IMR-90 (cell line): ENCODE results near the gene FASTKD1. TPM values are rescaled to one million over a fixed set of nuclear protein-coding genes. Genes with fewer than 3 reads are reported as not detected.
"Not testable (repeated sequence)": the region's sequence is repeated elsewhere in the genome, so short reads cannot be mapped to it uniquely, and the experiment has no call there.

ENCODE experiments used
- ATAC-seq: fragments of 200-7000 bp; cut with Tn5 transposase; 2 replicates; pipeline ENCODE4 v1.9.1; 2020; ENCODE audit warnings: low read depth, mild to moderate bottlenecking, moderate library complexity
- BruUV-seq: library from RNA; stranded (reverse); fragments of 400-500 nt; replicated peaks from 2 replicates; lab custom pipeline; 2021; lab: Mats Ljungman, UMichigan
- CTCF ChIA-PET: fragments of 300-600 bp; formaldehyde crosslinking; extraction: SDS; loops from one replicate; lab custom pipeline; 2021; ENCODE audit warnings: antibody characterized with exemption; lab: Yijun Ruan, JAX
- POLR2A ChIA-PET: fragments of 300-600 bp; sonication (Branson Sonifier 250); formaldehyde crosslinking; loops from one replicate; lab custom pipeline; 2022; ENCODE audit warnings: antibody characterized with exemption; ENCODE audit not compliant: unreplicated experiment; lab: Charles Lee
- DNase-seq: peaks from one replicate; pipeline ENCODE4 v3.0.0; 2013
- H2AFZ ChIP-seq: replicated peaks from 2 replicates; pipeline ENCODE3; 2013; ENCODE audit warnings: low read length, mild to moderate bottlenecking; ENCODE audit not compliant: poor library complexity
- H2AK5ac ChIP-seq: 2 replicates; pipeline ENCODE4 v1.6.1; 2013; ENCODE audit warnings: low read depth, low read length, inconsistent platforms
- H2AK9ac ChIP-seq: replicated peaks from 2 replicates; pipeline ENCODE3; 2013; ENCODE audit warnings: mild to moderate bottlenecking, low read depth, low read length, moderate library complexity; ENCODE audit not compliant: poor library complexity
- H2BK120ac ChIP-seq: 2 replicates; pipeline ENCODE4 v1.6.1; 2013; ENCODE audit warnings: low read depth, low read length, inconsistent platforms
- H2BK15ac ChIP-seq: 3 replicates; pipeline ENCODE4 v1.6.1; 2013; ENCODE audit warnings: low read depth, low read length, inconsistent platforms
- H2BK20ac ChIP-seq: 2 replicates; pipeline ENCODE4 v1.6.1; 2013; ENCODE audit warnings: low read depth, mild to moderate bottlenecking, inconsistent platforms, low read length, moderate library complexity
- H2BK5ac ChIP-seq: 2 replicates; pipeline ENCODE4 v1.6.1; 2013; ENCODE audit warnings: mild to moderate bottlenecking, low read depth, low read length, inconsistent platforms; ENCODE audit not compliant: poor library complexity, severe bottlenecking
- H3K14ac ChIP-seq: replicated peaks from 2 replicates; pipeline ENCODE4 v1.6.1; 2013; ENCODE audit warnings: low read depth, low read length, inconsistent platforms
- H3K18ac ChIP-seq: 2 replicates; pipeline ENCODE4 v1.6.1; 2013; ENCODE audit warnings: low read depth, low read length, control low read depth
- H3K23ac ChIP-seq: 2 replicates; pipeline ENCODE4 v1.6.1; 2013; ENCODE audit warnings: low read depth, low read length, inconsistent platforms
- H3K27ac ChIP-seq: 2 replicates; pipeline ENCODE4 v1.5.1; 2013; ENCODE audit warnings: mild to moderate bottlenecking, control low read depth, low read length; ENCODE audit not compliant: insufficient read depth
- H3K27me3 ChIP-seq: 2 replicates; pipeline ENCODE4 v1.6.1; 2013; ENCODE audit warnings: low read length; ENCODE audit not compliant: control insufficient read depth, insufficient read depth
- H3K36me3 ChIP-seq: 2 replicates; pipeline ENCODE4 v1.6.1; 2013; ENCODE audit warnings: low read length, mixed read lengths; ENCODE audit not compliant: control insufficient read depth, insufficient read depth
- H3K4ac ChIP-seq: 2 replicates; pipeline ENCODE4 v1.6.1; 2013; ENCODE audit warnings: low read depth, low read length, inconsistent platforms
- H3K4me1 ChIP-seq: 2 replicates; pipeline ENCODE4 v1.6.1; 2013; ENCODE audit warnings: low read length, mixed read lengths; ENCODE audit not compliant: control insufficient read depth, insufficient read depth
- H3K4me2 ChIP-seq: 2 replicates; pipeline ENCODE4 v1.6.1; 2013; ENCODE audit warnings: low read depth, mild to moderate bottlenecking, control low read depth, low read length, moderate library complexity
- H3K4me3 ChIP-seq: 2 replicates; pipeline ENCODE4 v1.5.1; 2013; ENCODE audit warnings: low read depth, mild to moderate bottlenecking, control low read depth, low read length, moderate library complexity; ENCODE audit not compliant: insufficient read depth
- H3K56ac ChIP-seq: 2 replicates; pipeline ENCODE4 v1.6.1; 2013; ENCODE audit warnings: low read length, inconsistent platforms; ENCODE audit not compliant: insufficient read depth; ENCODE audit errors: extremely low read depth
- H3K79me1 ChIP-seq, 2 experiments: 2 replicates each; pipeline ENCODE4 v1.6.1; 2013; ENCODE audit warnings: low read length in 2 of 2, inconsistent platforms in 1 of 2, low read depth in 1 of 2
- H3K9ac ChIP-seq: 2 replicates; pipeline ENCODE4 v1.6.1; 2013; ENCODE audit warnings: low read depth, low read length, control low read depth
- H3K9me1 ChIP-seq: 2 replicates; pipeline ENCODE4 v1.6.1; 2013; ENCODE audit warnings: low read length, inconsistent platforms; ENCODE audit not compliant: insufficient read depth
- H3K9me3 ChIP-seq: 2 replicates; pipeline ENCODE4 v1.6.1; 2013; ENCODE audit warnings: low read length; ENCODE audit not compliant: control insufficient read depth, insufficient read depth
- H4K20me1 ChIP-seq: 2 replicates; pipeline ENCODE4 v1.6.1; 2013; ENCODE audit warnings: low read length, inconsistent platforms; ENCODE audit not compliant: insufficient read depth
- H4K5ac ChIP-seq: 2 replicates; pipeline ENCODE4 v1.6.1; 2013; ENCODE audit warnings: mild to moderate bottlenecking, low read depth, low read length, control low read depth
- H4K8ac ChIP-seq, 2 experiments: 2 replicates each; pipeline ENCODE4 v1.6.1; 2013; ENCODE audit warnings: low read depth in 2 of 2, low read length in 2 of 2, control low read depth in 1 of 2, inconsistent platforms in 1 of 2
- H4K91ac ChIP-seq: 2 replicates; pipeline ENCODE4 v1.6.1; 2013; ENCODE audit warnings: low read depth, low read length, inconsistent platforms; ENCODE audit not compliant: insufficient read depth
- WGBS, 2 experiments: methylation state at CpG; one replicate each; pipeline versions ENCODE4 v1.1.5 to v1.1.7; 2013; ENCODE audit warnings: missing lambda C conversion rate in 2 of 2; ENCODE audit not compliant: insufficient read length in 1 of 2; ENCODE audit errors: extremely low coverage in 2 of 2; 5-methylcytosine and 5-hydroxymethylcytosine counted together
- dilution Hi-C: fragments of 300-500 bp; cut with HindIII; formaldehyde crosslinking; loops from one replicate; pipeline ENCODE4 v1.14.3; 2018; ENCODE audit warnings: low sequenced_read_pairs; ENCODE audit not compliant: unreplicated experiment
- in situ Hi-C: fragments of 300-500 bp; cut with MboI; formaldehyde crosslinking; loops from 3 replicates; pipeline ENCODE4 v1.14.3; 2019; ENCODE audit warnings: low sequenced_read_pairs, inconsistent platforms, mixed read lengths
- intact Hi-C: fragments of 100-400 bp; cut with micrococcal nuclease; formaldehyde crosslinking; loops from 2 replicates; pipeline ENCODE4 v1.10.0; 2022
- polyA plus RNA-seq, 3 experiments: library from polyadenylated mRNA; depleted of rRNA; stranded (reverse); fragments of >200 nt; gene quantifications; 2 replicates each; pipeline ENCODE4 v1.2.3, GENCODE V29; 2012; ENCODE audit warnings: low replicate concordance in 1 of 3
- total RNA-seq: library from RNA; depleted of rRNA; stranded (reverse); fragments of >200 nt; gene quantifications from 2 replicates; pipeline ENCODE4 v1.2.3, GENCODE V29; 2012

FASTKD1 gene
- total and polyA plus RNA-seq, 2 of the 4 experiments (the other 2 are of a cell fraction) = 11.4 to 11.5 TPM

GRCh38 chr2:169575264-169575663, 1.6 kb upstream of the FASTKD1 start:
- H2BK120ac ChIP-seq, H3K27ac ChIP-seq, CTCF ChIA-PET, H2AK9ac ChIP-seq, H2BK15ac ChIP-seq, H3K4me3 ChIP-seq, in situ Hi-C loops, POLR2A ChIA-PET, H2AFZ ChIP-seq, H3K4ac ChIP-seq, H3K4me2 ChIP-seq, H3K4me1 ChIP-seq, H3K23ac ChIP-seq, H3K36me3 ChIP-seq, H2BK5ac ChIP-seq, H3K18ac ChIP-seq, H4K8ac ChIP-seq, H3K14ac ChIP-seq, H2BK20ac ChIP-seq, H3K9me3 ChIP-seq, H4K5ac ChIP-seq, H3K27me3 ChIP-seq, dilution Hi-C loops, H3K9me1 ChIP-seq, H3K56ac ChIP-seq, BruUV-seq, H3K9ac ChIP-seq, H2AK5ac ChIP-seq, H4K20me1 ChIP-seq, DNase-seq, H4K91ac ChIP-seq, ATAC-seq: not testable (repeated sequence)
- intact Hi-C loops = loop anchor here (10.0 kb wide), 1 partner anchor 220 kb away; the partner anchor contains the start of gene SSB
- H3K79me1 ChIP-seq = peaks cover 0 to 17% of the 10 kb centered on the region in 2 experiments; a peak in 3 of 4 replicates
- WGBS, 2 experiments = no CpG with 5 or more reads among the region's 36 CpGs

GRCh38 chr2:169574539-169574938, 874 bp upstream of the FASTKD1 start:
- H3K27me3 ChIP-seq, H3K27ac ChIP-seq, H3K9ac ChIP-seq, H4K8ac ChIP-seq, H2AK9ac ChIP-seq, POLR2A ChIA-PET, H3K9me3 ChIP-seq, H3K18ac ChIP-seq, BruUV-seq, H4K91ac ChIP-seq, dilution Hi-C loops, H4K20me1 ChIP-seq, H3K4me3 ChIP-seq, H2AK5ac ChIP-seq, H3K36me3 ChIP-seq, DNase-seq, H3K9me1 ChIP-seq, H3K23ac ChIP-seq, H2BK5ac ChIP-seq, H2BK120ac ChIP-seq, H2BK20ac ChIP-seq, H4K5ac ChIP-seq, CTCF ChIA-PET, H3K4me2 ChIP-seq, in situ Hi-C loops, ATAC-seq, H2AFZ ChIP-seq, H3K4ac ChIP-seq, H3K4me1 ChIP-seq, H3K56ac ChIP-seq, H2BK15ac ChIP-seq, H3K14ac ChIP-seq: not testable (repeated sequence)
- WGBS, 2 experiments = no CpG with 5 or more reads among the region's 5 CpGs
- intact Hi-C loops = loop anchor here (10.0 kb wide), 1 partner anchor 220 kb away; the partner anchor contains the start of gene SSB
- peaks cover 0 to 17% of the 10 kb centered on the region in 2 experiments; a peak in 3 of 4 replicates for H3K79me1 ChIP-seq
